ENCODE results near the gene DHRS13.
"Not testable (repeated sequence)": the region's sequence is repeated elsewhere in the genome, so short reads cannot be mapped to it uniquely, and the experiment has no call there.

The DHRS13 gene

GRCh38 chr17:28935744-28936460, 33.0 kb upstream of the DHRS13 start:
- DNase-seq = no peak

DNA sequence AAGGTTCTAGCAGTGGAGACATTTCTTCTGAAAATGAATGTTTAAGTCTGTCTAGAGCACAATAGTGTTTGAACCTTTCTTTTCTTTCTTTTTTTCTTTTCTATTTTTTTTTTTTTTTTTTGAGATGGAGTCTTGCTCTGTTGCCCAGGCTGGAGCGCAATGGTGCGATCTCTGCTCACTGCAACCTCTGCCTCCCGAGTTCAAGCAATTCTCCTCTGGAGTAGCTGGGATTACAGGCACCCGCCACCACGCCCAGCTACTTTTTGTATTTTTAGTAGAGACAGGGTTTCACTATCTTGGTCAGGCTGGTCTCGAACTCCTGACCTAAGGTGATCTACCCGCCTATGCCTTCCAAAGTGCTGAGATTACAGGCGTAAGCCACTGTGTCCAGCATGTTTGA, 31.6 kb upstream of the DHRS13 start:
- not testable (repeated sequence) for DNase-seq

DNA sequence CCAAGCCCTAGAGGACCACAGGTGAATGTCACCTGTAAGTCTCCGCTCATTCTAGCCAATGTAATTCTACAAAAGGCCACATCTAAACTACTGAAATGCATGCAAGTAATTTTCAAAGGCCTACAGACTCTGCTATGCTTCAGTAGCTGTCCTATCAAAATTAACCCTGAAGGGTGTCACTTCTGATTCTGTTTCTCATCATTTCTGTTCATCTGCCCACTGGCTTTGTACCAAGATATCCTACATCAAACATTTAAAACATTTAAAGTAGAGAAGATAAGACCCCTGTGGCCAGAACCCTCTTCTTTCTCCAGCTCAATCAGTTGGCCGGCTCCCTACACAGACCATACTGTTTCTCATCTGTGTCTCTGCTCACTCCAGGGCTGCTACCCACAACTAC, 26.9 kb upstream of the DHRS13 start:
- DNase-seq = no peak

DNA sequence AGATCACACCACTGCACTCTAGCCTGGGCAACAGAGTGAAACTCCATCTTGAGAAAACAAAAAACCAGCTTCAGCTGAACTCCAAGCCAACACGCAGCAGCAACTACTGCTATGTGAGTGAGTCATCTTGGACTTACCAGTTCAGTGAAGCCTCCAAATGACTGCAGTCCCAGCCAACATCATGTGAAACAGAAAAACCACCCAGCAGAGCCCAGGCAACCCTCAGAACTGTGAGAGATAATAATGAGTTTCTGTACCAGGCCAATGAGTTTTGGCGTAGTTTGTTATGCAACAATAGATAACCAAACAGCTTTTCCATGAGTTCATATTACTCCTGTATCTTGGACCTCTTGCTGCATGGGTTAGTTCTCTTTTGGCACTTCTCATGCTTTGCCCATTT, 25.2 kb upstream of the DHRS13 start:
- peak; percentile 23 for DNase-seq

- no peak for DNase-seq
These were observed 23.9 kb upstream of the DHRS13 start for GRCh38 chr17:28926786-28927185.

- no peak for DNase-seq
These were observed 23.5 kb upstream of the DHRS13 start for GRCh38 chr17:28926366-28926765.

DNA sequence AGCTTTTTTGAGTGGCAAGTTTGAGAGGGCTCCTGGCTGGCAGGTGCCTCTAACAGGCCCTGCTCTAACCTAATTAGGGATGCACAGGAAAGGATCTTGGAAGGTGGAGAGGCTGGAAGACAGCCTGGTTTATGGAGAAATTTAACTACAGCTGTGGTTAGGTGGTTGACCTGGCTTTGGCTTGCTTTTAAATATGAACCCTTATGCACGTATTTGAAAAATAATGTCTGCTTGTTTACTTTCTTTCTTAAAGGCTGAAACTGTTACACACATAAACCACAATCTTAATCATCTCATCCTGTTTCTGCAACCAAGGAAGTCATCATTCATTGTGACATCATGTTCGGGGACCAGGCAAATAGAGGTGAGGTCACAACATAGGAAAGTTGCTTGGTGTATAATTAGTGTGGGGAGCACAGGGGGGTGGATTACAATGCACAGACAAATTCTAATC, 23.1 kb upstream of the DHRS13 start:
- peak; percentile 55 for DNase-seq

DNA sequence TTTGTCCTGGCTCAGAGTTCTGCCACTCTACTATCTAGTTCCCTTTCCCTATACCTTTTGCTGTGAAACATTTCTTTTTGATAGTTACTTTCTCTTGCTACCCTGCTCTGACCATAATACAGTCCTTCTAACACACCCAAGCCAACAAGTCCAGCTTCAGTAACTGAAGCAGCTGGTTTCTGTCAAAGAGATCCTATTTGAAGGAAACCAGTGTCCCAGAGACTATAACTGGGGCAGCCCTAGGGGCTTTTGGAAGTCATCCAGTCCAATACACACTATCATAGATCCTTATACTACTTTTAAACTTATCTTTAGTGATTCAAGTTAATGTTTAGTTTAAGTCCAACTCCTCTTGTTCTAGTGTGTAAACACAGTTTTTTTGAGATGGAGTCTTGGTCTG, 17.3 kb upstream of the DHRS13 start:
- DNase-seq = no peak

DNA sequence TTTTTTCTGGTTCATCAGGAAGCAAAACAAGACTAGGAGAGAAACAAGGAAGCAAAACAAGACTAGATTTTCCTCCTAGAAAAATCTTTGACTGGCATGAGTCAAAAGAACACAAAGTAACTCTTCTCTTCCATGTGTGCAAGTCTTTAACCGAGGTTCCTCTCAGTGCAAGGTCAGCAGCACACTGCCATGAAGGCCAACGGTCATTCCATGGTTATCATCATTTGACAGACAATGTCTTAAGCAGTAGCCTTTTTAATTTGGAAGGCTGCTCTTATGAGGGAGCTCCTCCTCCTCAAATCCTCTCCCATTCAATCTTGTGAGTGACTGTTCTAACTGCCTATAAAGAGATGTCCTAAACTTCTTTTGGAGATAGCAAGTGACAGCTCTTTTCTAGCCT, 15.4 kb upstream of the DHRS13 start:
- DNase-seq = no peak

- DNase-seq = no peak
These were observed 14.6 kb upstream of the DHRS13 start for GRCh38 chr17:28917465-28917864.

DNA sequence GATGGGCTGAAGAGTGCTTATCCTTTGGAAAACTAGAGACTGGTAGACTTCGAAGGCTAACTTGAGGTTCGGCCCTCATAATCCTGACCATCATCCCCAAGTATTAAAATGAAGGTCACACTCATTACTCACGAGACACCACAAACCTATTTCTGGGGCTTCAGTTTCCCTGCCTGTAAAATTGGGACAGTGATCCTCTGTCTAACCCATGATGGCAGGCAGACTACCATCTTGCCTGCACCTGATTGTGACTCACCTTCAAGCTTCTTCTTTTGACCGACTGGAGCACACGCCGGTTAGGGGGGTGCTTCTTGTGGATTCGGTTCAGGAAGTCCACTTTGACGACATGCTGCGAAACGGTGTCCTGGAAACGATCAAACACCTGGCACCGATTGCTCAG, 14.2 kb upstream of the DHRS13 start:
- DNase-seq = no peak

- peak; percentile 42 for DNase-seq
These were observed 13.5 kb upstream of the DHRS13 start for GRCh38 chr17:28916302-28916934.

- DNase-seq = no peak
These were observed 10.1 kb upstream of the DHRS13 start for GRCh38 chr17:28912938-28913333.

GRCh38 chr17:28912281-28912937, 9.5 kb upstream of the DHRS13 start:
- DNase-seq = no peak

GRCh38 chr17:28911411-28912045, 8.6 kb upstream of the DHRS13 start:
- no peak for DNase-seq

DNA sequence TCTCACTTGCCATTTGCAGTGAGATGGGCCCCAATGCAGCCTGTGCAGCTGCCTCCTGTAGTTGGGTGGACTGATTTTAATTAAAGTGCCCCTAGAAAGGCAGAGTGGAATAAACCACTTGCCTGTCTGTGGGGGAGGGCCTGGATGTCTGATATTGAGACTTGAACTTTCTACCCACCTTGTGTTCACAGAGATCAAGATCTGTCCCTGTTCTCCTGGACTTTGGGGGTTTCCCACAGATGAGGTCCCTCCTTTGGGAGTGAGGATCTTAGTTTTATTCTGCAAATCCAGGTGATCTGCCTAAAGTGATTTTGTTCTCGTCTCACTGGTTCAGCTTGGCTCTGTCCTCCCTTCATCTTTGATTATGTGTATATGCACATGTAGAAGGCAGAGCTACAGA, 7.7 kb upstream of the DHRS13 start:
- no peak for DNase-seq

DNA sequence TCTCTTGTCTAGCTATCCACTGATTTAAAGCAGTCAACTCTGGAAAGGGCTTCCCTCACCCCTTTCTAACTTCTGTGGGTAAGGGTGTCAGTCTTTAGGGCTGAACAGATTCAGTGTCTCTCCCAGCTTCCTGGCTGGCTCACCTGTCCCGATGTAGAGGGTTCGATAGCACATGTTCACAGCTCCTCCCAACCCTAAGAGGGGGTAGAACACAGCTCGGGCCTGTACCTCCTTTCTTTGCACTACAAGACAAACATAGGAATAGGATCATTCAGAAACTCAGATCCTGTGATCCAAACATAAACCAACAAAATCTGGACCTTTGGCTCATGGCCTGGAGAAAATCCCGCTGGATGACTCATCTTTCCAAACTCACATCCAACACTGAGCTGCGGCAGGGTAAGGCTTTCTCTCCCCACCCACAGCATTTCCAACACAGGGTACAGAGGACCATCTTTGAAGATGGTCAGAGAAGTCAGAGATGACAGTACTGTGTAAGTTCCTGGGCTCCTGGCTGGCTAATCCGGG, 5.8 kb upstream of the DHRS13 start:
- DNase-seq = peak; percentile 45

- no peak for DNase-seq
These were observed 5.0 kb upstream of the DHRS13 start for GRCh38 chr17:28907709-28908475.

DNA sequence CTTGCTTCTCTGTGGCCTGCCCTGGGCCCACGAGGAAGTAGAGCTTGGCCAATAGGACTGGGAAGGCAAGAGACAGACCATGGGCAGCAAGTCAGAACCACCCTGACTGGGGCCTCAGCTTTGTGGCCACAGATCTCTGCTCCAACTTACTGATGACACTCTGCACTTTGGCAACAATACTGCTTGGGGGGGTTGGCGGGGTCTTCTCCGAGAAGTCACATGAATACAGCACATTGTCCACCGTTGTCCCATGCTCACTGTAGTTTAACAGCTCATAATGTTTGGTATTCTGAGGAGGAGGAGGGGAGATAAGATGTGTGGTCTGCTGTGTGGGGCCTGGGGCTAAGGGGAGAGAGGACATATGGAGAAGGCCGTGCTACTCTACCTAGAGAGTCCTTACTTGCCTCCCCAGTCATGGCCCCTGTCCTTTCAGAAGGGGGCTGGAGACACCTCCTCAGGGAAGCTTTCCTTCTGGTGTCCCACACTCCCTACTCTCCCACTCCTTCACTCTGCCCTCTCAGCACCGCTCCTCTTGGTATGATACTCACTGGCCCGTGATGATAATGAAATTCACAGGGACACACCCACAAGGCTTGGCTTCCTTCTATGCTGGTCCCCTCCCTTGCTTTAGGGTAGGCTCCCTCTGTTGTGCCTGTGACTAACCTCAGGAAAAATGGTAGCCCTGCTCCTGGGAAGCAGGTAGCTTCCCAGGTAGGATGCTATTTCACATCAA, 4.0 kb upstream of the DHRS13 start:
- no peak for DNase-seq

DNA sequence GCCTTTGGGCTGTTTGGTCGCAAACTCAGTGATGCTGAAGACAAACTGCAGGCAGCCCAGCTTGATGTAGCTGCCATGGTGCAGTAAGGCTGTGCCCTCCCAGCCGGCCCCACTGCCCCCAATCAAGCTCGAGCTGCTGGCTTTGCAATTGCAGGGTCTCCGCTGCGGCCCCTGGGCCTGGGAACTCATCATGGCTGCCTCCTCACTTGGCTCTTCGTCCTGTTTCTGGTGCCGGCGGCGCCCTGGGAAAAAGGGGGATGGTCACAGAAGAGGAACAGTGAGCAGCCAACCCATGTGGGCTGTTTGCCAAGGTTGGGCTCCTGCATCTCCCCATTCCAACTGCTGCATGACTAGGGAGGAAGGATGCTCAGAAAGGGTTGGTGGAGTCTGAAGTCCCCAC, 3.4 kb upstream of the DHRS13 start:
- DNase-seq = no peak

- no peak for DNase-seq
These were observed 1.9 kb upstream of the DHRS13 start for GRCh38 chr17:28904800-28905199.

DNA sequence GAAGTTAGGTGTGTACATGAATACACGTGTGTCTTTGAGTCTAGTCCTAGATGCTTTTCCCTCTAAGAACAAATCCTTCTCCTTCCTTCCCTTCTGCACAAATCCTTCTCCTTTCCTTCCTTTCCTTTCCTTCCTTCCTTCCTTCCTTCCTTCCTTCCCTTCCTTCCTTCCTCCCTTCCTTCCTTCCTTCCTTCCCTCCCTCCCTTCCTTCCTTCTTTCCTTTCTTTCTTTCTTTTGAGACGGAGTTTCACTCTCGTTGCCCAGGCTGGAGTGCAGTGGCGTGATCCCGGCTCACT, 615 bp upstream of the DHRS13 start:
- DNase-seq = not testable (repeated sequence)
